GM18508 (cell line): ENCODE measurements around the gene SLC1A2.
A peak's percentile ranks its signal among the peaks of the same experiment; 100 is the strongest.

ENCODE experiments used
- ATAC-seq: cut with Tn5 transposase; IDR thresholded peaks from one replicate; pipeline ENCODE4 v1.9.1; 2021; ENCODE audit warnings: moderate number of reproducible peaks; ENCODE audit not compliant: insufficient read depth, unreplicated experiment

Gene SLC1A2

GRCh38 chr11:35414776-35415175 lies 4.6 kb downstream of the SLC1A2 start:
- no peak for ATAC-seq

- no peak for ATAC-seq
Observed at GRCh38 chr11:35414311-35414710, 5.0 kb downstream of the SLC1A2 start.

GRCh38 chr11:35413598-35413997 lies 5.8 kb downstream of the SLC1A2 start:
- no peak for ATAC-seq

GRCh38 chr11:35412285-35412684 lies 7.1 kb downstream of the SLC1A2 start:
- no peak for ATAC-seq

- no peak for ATAC-seq
Observed at GRCh38 chr11:35407041-35407440, 12.3 kb downstream of the SLC1A2 start.

GRCh38 chr11:35404388-35404775 lies 15.0 kb downstream of the SLC1A2 start:
- no peak for ATAC-seq

GRCh38 chr11:35403765-35404387 lies 15.5 kb downstream of the SLC1A2 start:
- ATAC-seq, result no peak

GRCh38 chr11:35402751-35403660 lies 16.4 kb downstream of the SLC1A2 start:
- ATAC-seq, result no peak

- no peak for ATAC-seq
Observed at GRCh38 chr11:35398881-35399280, 20.5 kb downstream of the SLC1A2 start.

- no peak for ATAC-seq
Observed at GRCh38 chr11:35394941-35395340, 24.4 kb downstream of the SLC1A2 start.

GRCh38 chr11:35393098-35393497 lies 26.3 kb downstream of the SLC1A2 start:
- ATAC-seq, result no peak

- ATAC-seq, result no peak
Observed at GRCh38 chr11:35391922-35392688, 27.3 kb downstream of the SLC1A2 start.

- ATAC-seq, result peak; percentile 79
Observed at GRCh38 chr11:35390737-35391682, 28.3 kb downstream of the SLC1A2 start.

- ATAC-seq, result no peak
Observed at GRCh38 chr11:35389897-35390465, 29.4 kb downstream of the SLC1A2 start.

GRCh38 chr11:35389112-35389511 lies 30.2 kb downstream of the SLC1A2 start:
- no peak for ATAC-seq

- ATAC-seq, result no peak
Observed at GRCh38 chr11:35388061-35388460, 31.3 kb downstream of the SLC1A2 start.

- no peak for ATAC-seq
Observed at GRCh38 chr11:35387111-35387982, 32.0 kb downstream of the SLC1A2 start.

- ATAC-seq, result no peak
Observed at GRCh38 chr11:35383953-35384352, 35.4 kb downstream of the SLC1A2 start.
